ENCODE results near the gene ZCCHC3.

The ZCCHC3 gene

DNA sequence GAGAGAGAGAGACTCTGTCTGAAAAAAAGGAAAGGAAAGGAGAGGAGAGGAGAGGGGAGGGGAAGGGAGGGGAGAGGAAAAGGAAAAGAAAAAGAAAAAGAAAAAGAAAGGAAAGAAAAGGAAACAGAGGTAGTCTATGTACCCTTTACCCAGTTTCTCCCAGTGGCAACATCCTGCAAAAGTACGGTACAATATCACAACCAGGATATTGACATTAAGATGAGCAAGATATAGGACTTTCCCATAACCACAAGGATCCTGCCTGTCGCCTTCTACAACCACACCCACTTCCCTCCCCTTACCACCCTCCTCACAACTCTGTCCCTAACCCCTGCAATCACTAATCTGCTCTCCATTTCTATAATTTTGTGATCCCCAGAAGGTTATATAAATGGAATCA, 10.9 kb upstream of the ZCCHC3 start:
- no peak for DNase-seq

DNA sequence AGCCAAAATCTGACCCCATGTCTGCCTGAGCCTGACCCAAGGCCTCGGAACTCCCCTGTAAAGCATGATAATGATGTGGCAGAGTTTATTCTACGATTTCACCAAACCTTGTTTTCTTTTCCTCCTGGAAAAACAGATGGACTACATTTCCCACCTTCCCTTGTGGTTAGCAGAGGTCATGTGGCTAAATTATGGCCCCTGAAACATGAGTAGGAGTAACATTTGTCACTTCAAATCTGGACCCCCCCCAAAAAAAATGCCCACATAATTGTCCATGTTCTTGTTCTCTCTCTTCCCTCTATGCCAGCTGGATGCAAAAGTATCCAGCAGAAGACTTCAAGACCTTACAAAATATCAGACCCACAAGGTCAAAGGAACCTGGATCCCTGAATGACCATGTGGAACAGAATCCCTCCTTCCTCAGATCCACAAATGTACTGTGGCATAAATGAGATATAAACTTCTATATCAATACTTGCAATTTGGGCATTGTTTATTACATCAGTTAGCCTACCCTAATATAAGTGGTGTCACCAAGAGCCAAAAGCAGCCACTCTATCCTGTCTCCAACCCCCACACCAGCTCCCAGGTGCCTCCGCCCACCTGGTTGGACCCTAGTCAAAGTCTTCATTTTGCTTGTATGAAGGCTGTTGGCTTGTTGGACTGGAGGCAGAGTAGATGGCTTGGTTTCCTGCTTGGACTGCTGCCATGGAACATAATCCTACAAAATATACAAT, 8.2 kb upstream of the ZCCHC3 start:
- DNase-seq, result no peak

DNA sequence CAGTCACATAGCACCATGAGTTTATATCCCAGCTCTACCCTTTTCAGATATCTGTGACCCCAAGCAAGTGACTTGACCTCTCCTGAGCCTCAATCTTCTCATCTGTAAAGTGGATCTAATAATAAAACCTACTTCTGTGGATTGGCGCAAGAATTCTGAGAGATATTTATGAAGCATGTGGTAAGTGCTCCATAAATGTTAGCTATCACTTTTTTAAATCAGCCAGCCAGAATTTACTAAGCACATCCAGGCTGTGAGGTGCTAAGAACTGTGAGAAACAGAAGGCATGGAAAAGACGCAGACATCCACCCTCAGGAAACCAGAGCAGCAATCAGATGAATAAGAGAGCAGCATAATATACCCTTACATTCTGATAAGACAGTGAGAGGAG, 7.7 kb upstream of the ZCCHC3 start:
- no peak for DNase-seq

DNA sequence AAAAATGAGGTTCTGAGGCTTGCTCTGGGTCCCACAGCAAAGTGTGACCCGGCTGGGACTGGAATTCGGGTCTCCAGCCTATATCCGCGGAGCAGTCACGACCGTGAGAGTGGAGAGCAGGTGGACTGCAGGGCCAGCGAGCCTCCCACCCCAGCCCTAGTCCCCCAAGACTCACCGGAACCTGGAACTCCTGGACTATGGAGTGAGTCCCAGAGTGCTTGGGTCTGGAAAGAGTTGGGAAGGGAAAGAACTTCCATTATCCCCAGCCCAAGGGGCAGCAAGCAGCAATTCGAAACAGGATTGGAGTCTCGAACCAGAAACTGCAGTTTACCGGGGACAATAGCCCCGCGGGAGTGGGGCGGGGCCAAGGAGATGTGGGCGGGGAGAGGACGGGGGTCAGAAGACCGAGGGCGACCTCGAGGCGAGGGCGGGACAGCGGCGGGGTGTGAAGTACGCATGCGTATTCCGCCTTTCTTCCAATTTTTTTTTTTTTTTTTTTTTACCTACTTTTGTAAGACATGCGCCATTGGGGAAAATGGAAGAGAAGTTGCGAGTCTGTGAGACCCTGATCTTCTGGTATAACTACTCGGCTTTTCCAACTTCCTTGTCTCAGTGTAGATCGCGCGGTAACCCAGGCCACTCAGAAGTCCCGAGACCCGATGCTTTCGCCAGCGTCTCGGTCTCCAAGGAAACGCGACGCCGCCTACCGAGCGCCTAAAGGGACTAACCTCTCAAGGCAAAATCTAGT, 7.1 kb upstream of the ZCCHC3 start, which contains the start of gene C20orf96:
Gene C20orf96, minus strand, starts transcription at position 667 of the 748 bp plus-strand sequence. Its CDS starts 140 bp downstream, at position 527.
- DNase-seq, result peak; percentile 91

DNA sequence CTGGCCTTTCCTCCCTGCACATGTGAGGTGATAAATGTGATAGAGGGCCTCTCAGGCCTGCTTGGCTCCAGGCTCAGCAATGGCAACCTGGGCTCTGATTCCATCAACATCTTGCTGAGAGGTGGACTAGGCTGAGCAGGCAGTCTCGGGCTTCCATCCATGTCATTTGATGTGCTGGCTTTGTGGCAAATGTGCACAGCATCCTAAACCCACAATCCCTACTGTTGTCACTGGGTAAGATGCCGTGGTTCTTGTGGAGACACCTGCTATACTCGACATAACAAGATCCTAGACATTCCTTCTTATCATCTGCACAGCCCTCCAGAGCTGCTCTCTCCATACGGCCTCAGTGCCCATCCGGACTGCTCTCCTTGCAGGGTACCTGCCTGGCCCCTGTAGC, 2.8 kb upstream of the ZCCHC3 start:
- DNase-seq, result no peak

DNA sequence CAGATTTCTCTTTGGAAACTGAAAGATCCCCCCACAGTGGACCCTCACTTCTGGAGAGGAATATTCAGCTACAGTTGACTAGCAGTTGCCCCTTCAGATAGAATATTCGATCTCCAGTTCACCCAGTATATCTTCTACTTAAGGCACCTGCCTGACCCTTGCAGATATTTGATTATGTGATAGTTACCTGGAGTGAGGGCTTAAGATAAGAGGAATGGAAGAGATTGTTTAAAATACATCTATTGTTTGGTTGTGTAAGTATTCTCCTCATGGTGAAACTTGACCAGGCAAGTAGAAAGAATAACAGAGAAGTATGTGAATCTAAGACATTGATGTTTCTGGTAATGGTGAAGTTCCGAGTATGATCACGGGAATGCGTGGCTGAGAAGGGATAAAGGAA, 1.6 kb upstream of the ZCCHC3 start:
- no peak for DNase-seq

DNA sequence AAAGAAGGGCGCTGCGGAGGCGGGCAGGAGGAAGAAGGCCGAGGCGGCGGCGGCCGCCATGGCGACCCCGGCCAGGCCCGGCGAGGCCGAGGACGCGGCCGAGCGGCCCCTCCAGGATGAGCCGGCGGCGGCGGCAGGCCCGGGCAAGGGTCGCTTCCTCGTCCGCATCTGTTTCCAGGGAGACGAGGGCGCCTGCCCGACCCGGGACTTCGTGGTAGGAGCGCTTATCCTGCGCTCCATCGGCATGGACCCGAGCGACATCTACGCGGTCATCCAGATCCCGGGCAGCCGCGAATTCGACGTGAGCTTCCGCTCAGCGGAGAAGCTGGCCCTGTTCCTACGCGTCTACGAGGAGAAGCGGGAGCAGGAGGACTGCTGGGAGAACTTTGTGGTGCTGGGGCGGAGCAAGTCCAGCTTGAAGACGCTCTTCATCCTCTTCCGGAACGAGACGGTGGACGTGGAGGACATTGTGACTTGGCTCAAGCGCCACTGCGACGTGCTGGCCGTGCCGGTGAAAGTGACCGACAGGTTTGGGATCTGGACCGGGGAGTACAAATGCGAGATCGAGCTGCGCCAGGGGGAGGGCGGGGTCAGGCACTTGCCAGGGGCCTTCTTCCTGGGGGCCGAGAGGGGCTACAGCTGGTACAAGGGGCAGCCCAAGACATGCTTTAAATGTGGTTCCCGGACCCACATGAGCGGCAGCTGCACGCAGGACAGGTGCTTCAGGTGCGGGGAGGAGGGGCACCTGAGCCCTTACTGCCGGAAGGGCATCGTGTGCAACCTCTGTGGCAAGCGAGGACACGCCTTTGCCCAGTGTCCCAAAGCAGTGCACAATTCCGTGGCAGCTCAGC, 780 bp downstream of the ZCCHC3 start:
- peak; percentile 49 for DNase-seq

DNA sequence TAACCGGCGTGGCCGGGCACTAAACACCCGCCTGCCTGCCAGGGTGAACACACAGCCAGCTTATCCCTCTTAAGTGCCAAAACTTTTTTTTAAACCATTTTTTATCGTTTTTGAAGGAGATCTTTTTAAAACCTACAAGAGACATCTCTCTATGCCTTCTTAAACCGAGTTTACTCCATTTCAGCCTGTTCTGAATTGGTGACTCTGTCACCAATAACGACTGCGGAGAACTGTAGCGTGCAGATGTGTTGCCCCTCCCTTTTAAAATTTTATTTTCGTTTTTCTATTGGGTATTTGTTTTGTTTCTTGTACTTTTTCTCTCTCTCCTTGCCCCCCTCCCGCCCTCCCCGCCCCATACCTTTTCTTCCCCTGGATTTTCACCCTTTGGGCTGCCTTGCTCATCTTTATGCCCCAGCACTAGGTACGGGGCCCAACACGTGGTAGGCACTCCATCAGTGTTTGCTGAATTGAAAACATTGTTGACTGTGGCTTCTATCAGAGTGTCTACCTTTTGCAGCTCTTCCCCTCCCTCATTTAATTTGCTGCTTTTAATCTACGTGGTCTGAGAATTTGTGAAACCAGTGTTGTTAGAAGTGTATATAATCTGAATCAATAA, 1.5 kb downstream of the ZCCHC3 start:
- no peak for DNase-seq

DNA sequence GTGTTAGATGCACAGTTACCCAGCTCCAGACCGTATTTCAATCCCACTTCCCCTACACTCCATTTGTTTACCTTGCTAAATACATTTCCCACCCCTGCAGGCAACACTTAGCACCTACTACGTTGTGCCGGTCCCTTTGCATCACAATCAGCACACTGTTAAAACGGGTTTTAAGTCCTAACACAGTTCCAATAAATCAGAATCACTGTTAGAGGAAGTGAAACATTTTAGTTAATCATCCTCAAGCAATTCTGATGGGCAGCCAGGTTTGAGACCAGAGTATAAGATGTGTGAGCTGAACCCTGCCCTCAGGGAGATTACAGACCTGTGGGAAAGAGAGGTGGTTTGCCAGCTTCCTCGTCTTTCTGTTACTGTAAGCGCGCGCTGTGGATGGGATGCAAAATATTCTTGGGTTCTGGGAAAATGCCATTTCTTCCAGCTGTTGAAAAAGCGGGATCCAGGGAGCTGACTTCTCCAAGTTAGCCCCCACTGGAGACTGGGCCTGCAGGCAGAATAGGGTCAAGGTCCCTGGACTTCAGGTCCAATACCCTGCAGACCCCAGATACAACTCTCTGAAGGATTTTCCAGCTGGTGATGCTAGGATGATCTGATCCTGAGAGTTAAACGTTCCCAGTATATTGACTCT, 3.1 kb downstream of the ZCCHC3 start:
- no peak for DNase-seq

DNA sequence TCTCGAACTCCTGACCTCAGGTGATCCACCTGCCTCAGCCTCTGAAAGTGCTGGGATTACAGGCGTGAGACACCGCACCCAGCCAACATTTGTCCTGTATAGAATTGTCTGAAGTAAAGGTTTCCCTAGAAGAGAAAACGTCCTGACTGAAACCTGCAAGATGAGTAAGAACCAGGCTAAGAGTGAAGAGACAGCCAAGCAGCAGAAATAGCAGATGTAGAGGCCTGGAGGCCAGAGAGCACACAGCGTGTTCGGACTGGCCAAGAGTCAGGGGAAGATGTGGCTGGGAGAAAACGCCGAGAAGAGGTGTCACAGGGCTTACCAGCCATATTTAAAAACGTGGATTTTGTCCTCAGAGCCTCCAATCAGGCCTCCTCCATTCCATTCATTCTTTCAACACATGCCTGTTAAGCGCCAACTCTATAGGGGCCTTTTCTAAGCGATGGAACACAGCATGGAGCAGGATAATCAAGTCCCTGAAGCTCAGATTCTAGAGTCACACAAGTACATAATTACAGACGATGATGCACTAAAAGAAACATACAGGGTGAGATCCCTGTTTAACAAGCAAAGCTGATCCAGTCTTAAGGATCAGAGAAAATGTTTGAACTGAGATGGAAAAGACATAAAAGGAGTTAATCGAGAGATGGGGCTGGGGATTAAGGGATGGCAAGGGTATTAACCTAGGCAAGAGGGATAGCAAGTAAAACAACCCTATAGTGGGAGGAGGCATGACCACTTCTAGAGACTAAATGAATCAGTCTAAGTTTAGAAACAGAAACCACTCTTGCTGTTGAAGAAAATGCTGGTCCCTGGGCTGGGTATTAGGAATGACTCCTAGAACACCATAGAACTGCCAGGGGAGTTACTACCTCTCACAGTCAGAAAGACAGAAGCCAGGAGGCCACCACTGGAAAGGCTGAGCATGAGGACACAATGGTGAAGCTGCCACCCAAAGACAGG, 4.8 kb downstream of the ZCCHC3 start:
- no peak for DNase-seq

DNA sequence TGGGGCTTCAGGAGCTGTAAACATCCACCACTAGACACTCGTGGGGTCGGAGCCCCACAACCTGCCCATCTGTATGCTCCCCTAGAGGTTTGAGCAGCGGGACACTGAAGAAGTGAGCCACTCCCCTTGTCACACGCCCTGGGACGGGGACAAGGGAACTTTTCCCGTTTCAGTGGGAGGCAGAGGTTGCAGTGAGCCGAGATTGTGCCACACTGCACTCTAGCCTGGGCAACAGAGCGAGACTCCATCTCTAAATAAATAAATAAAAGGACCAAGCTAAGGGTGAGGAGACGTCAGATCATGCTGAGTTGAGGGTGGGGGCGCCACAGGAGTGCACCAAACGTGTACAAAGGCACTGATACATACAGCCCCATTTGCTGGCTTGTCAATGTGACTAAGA, 8.4 kb downstream of the ZCCHC3 start:
- no peak for DNase-seq

DNA sequence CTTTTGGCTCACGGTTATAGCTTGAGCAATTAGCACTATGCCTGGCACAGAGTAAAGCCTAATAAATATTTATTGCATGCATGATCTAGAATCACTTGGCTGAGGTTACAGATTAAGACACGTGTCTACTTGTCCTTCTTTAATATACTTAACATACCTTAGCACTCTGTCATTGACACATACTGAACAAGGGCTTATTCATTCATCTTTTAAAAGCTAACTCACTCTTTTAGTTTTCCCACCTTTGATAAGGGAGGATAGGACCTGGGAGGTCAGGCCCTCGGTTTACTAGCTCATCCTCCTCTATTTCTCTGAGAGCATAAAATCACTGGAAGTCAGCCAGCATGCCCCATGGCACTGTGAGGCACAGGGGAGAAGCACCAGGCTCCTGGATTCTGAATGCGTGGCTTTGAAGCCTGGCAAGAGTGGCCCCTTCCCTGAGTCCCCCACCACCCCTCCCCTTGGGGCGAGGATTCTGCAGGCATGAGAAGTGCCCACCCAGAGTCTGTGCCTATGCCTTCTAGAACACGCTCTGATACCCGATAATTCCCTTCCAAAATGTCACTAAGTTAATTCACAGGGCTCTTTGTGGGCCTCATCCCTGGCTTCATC, 11.2 kb downstream of the ZCCHC3 start:
- DNase-seq, result no peak

DNA sequence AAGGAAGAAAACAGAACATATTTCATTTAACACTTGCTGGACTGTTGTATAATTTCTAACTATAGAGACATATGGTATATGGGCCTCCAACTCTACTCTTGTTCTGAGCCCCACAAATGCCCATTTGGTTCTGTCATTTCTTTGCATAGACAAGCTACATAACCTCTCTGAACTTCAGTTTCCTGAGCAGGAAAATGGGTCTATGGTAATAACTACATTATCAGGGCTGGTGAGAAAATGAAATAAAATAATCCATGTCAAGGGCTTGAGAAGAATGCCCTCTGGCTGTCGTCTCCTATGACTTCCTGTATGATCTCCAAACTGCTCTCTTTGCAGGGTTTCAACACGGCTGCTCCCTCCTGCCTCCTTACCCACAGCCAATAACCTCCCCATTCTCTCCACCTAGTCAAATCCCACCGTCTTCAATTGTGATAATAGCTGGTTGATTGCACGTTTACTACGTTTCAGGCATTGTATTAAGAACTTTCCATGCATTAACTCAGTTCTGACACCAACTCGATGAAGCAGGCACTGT, 12.0 kb downstream of the ZCCHC3 start:
- peak; percentile 63 for DNase-seq

DNA sequence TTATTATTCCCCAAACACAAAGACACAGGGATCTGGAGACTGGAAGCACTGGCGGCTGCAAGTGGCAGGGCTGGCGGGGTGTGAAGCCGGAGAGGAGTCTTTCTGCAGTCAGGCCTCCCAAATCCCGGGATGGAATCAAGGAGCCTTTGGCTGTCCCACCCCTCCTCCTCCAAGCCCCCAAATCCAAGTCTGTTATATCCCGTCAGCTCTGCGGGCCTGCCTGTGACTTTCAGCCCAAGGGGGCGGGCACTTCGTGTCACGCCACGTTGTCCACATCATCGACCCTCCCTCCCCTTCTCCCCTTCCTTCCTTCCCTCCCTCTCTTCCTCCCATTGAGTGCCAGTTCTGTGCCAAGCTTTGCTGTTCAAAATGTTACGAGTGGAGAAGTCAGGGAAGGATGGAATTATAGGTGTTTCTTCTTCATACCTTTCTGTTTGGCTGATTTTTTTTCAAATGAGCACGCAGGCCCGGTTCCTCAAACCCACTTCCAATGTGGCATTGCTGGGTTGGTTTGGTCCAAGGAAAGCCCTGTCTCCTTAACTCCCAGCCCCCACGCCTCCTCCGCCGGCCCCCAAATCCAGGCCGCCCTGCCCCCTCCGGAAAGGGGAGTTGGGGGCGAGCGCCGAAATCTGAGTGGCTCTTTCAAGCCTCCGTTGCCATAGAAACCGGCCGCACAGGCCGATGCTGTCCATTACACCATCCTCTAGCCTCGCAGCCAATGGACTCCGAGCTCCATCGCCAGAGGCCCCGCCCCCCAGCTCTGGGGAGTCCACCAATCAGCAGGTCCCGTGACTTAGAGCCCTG, 12.7 kb downstream of the ZCCHC3 start:
- peak; percentile 99 for DNase-seq

DNA sequence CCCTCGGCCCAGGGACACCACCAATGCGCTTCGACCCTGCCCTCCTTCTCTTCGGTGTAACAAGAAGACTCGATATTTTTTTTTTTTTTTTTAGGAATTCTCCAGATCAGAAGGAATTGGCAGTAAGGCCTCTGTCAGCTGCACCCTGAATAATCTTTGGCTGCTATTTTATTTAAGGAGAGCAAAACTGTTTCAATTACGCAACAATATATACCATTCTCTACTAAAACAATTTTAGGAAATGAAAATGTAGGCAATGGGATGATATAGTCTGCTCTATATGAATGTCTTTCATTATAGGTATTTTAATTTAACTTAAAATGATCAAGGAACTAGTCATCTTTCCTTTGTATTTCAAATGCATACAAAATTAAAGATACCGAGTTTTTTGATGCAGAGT, 13.3 kb downstream of the ZCCHC3 start:
- DNase-seq, result no peak

DNA sequence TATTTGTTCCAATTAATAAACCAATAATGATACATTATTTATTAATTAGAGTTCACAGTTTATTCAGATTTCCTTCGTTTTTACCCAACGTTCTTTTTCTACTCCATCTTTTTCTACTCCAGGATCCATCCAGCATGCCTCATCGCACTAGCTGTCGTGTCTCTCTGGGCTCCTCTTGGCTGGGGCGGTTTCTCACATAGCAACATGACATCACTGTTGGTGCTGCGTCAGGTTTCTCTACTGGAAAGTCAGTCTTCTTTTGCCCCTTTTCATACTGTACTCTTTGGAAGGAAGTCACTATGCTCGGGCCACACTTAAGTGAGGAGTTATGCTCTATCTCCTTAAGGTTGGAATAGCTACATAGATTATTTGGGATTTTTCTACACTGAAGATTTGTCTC, 14.2 kb downstream of the ZCCHC3 start:
- DNase-seq, result no peak

DNA sequence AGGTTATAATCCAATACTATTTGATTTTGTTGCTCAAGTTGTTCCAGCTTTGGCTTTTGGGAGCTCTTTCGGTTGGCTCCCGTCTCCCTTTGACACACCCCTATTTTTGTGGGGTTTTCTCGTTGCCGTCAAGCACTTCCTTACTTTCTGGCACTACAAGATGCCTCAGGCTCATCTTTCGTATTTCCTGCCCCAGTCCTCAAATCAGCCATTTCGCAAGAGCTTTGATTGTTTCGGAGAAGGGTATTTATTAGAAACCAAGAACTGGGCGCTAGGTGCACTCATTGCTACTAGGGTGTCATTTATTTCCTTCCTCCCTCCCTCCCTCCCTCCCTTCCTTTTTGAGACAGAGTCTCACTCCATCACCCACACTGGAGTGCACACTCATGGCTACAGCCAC, 14.7 kb downstream of the ZCCHC3 start:
- DNase-seq, result no peak

DNA sequence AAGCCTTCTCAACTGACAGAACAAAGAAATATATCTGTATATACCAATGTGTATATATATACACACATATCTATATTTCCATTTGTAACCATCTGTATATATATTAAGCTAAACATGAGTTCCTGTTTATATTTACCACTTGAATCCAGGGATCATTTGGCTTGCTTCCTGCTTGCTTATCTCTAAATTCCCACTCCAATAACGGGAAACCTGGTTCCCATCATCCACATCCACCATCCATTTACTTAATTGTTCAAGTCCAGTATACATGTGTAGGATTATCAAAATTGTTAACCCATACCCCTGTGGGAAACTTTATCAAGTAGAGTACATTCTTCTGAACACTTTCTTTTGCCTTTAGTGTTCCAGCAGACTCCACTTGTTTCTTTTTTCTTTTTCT, 15.5 kb downstream of the ZCCHC3 start:
- DNase-seq, result no peak

DNA sequence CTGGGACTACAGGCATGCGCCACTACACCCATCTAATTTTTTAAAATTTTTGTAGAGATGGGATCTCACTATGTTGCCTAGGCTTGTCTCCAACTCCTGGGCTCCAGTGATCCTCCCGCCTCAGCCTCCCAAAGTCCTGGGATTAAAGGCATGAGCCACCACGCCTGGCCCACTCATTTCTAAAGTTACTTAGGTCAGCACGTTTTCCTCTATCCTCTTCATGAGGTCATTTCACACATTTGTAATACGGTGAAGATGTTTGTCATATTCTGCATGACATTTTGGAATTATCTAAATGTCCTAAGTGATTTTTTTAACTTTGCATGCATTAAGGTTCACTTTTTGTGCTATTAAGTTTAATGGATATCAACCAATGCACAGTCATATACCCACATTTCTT, 16.0 kb downstream of the ZCCHC3 start:
- no peak for DNase-seq

DNA sequence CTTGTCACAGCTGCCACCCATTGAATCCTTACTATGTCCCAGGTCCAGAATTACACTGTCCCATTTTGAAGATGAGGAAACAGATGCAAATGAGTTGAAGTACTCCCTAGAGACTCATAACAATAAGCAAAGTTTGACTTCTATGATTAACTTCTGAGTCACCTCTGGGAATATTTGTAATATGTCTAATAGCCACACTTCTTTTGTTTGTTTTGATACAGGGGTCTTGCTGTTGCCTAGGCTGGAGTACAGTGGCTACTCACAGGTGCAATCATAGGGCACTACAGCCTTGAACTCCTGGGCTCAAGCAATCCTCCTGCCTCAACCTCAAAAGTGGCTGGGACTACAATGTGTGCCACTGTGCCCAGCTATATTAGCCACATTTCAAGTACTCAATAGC, 16.6 kb downstream of the ZCCHC3 start:
- no peak for DNase-seq
